Thyroid gland (tissue), 4 donors: ENCODE results near the gene B4GALT5. TPM values are rescaled to one million over a fixed set of nuclear protein-coding genes. Genes with fewer than 3 reads are reported as not detected.

ENCODE experiments used
- DNase-seq, 2 donors: peaks; one replicate each; pipeline ENCODE4 v3.0.0-alpha.2; 2019
- H3K27ac ChIP-seq, 3 donors: fragments of 200-600 bp; sonication (generic); 1 replicate in 2 of 3; 2 replicates in 1 of 3; pipeline ENCODE4 v1.5.1; 2016 to 2019; ENCODE audit warnings: mild to moderate bottlenecking in 1 of 3, moderate library complexity in 1 of 3
- H3K27me3 ChIP-seq: fragments of 200-600 bp; sonication (generic); one replicate; pipeline ENCODE4 v1.5.1; 2019
- H3K36me3 ChIP-seq, 2 donors: fragments of 200-600 bp; sonication (generic); one replicate each; pipeline ENCODE4 v1.5.1; 2016 to 2019
- H3K4me1 ChIP-seq, 2 donors: fragments of 200-600 bp; sonication (generic); one replicate each; pipeline ENCODE4 v1.5.1; 2017 to 2019
- H3K4me3 ChIP-seq, 3 donors: fragments of 200-600 bp; sonication (generic); replicated peaks in 1 of 3; 1 replicate in 2 of 3; 2 replicates in 1 of 3; pipeline ENCODE4 v1.5.1; 2016; ENCODE audit warnings: mild to moderate bottlenecking in 1 of 3
- H3K9me3 ChIP-seq: fragments of 200-600 bp; sonication (generic); one replicate; pipeline ENCODE4 v1.5.1; 2017
- CTCF ChIP-seq, 6 experiments: fragments of 200-600 bp in 3 of 6; fragments of 450-650 bp in 3 of 6; sonication (generic) in 3 of 6; IDR thresholded peaks; one replicate each; pipeline ENCODE4 v1.5.1; 2016 to 2019; ENCODE audit warnings: antibody characterized with exemption in 6 of 6, mild to moderate bottlenecking in 2 of 6, inconsistent platforms in 1 of 6, moderate library complexity in 1 of 6
- POLR2A ChIP-seq, 2 donors: fragments of 450-650 bp; IDR thresholded peaks; one replicate each; pipeline ENCODE4 v1.6.1; 2017; ENCODE audit warnings: antibody characterized with exemption in 2 of 2, mild to moderate bottlenecking in 2 of 2, moderate library complexity in 1 of 2
- WGBS, 2 donors: methylation state at CpG; one replicate each; pipeline ENCODE4 v1.1.5; 2017; 5-methylcytosine and 5-hydroxymethylcytosine counted together
- intact Hi-C: fragments of 100-400 bp; cut with DNase I; formaldehyde crosslinking; loops from one replicate; pipeline ENCODE4 v1.15.1; 2023
- total RNA-seq, 4 donors: library from RNA; depleted of rRNA; stranded (reverse); fragments of >200 nt; gene quantifications; one replicate each; pipeline ENCODE4 v1.2.3, GENCODE V29; 2016

Gene B4GALT5
- total RNA-seq, 4 donors from 2014 or later, result 11.5 to 22.2 (median 17.6) TPM

- Histone ChIP-seq H3K36me3 (no peaks in the 10 kb centered on the region), H3K27ac (no peak overlapping the region), H3K4me3 (no peak overlapping the region), H3K27me3 (no peaks in the 10 kb centered on the region), H3K4me1 (peaks cover 0 to 9% of the 10 kb centered on the region in 2 donors), H3K9me3 (no peaks in the 10 kb centered on the region)
- intact Hi-C loops, result no loop called here
- DNase-seq, result no peak
- no peak for TF ChIP-seq CTCF (IDR thresholded peaks at IDR 0.05)
- no peak for TF ChIP-seq POLR2A (IDR thresholded peaks at IDR 0.05)
- 79 to 80% methylated on average over 6 of the region's 6 CpGs for WGBS, 2 donors
Observed at GRCh38 chr20:49758781-49759180, 45.1 kb upstream of the B4GALT5 start.

DNA sequence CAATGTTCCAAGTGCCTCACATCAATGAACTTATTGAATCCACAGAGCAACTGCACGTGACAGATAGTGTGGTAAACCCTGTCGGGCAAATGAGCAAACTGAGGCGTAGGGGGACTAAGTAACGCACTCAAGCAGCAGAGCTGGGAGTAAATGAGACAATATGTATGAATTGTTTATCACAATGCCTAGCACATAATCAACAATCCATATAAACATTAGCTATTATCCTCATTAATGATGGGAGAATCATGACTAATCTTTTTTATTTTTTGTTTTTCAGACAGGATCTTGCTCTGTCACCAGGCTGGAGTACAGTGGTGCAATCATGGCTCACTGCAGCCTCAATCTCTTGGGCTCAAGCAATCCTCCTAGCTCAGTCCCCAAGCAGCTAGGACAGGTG, 43.9 kb upstream of the B4GALT5 start:
- Histone ChIP-seq H3K4me1 (peaks cover 0 to 9% of the 10 kb centered on the region in 2 donors), H3K9me3 (no peaks in the 10 kb centered on the region), H3K27me3 (no peaks in the 10 kb centered on the region), H3K36me3 (no peaks in the 10 kb centered on the region), H3K27ac (no peak overlapping the region), H3K4me3 (no peak overlapping the region)
- 97 to 98% methylated on average over 4 of the region's 4 CpGs for WGBS, 2 donors
- DNase-seq, result no peak
- intact Hi-C loops, result no loop called here
- TF ChIP-seq POLR2A (IDR thresholded peaks at IDR 0.05) (no peak), CTCF (IDR thresholded peaks at IDR 0.05) (no peak)

DNA sequence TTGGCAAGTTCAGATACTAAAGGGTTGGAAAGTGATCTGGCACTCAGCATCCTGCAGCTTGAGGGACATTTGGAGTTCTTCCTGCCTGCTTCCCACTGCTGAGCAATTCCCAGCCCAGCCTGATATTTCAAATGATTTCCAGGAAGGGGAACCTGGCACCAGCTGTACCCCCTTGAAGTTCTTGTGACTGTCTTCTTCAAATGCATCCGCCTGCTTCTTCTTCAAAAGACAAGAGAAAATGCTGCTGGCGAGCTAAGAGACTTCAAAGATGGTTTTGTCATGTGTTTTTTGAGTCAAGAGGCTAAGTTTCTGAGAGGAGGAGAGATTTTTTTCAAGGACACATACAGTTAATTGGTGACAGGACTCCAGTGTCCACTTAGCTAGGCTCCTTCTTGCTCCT, 42.6 kb upstream of the B4GALT5 start:
- H3K27me3 ChIP-seq, result no peaks in the 10 kb centered on the region
- 40 to 44% methylated on average over 2 of the region's 2 CpGs for WGBS, 2 donors
- H3K4me3 ChIP-seq, result no peak overlapping the region
- TF ChIP-seq CTCF (IDR thresholded peaks at IDR 0.05), result no peak
- no peak for TF ChIP-seq POLR2A (IDR thresholded peaks at IDR 0.05)
- DNase-seq, result no peak
- H3K27ac ChIP-seq, result peak overlapping the region in 1 of 3 donors; percentile 38
- intact Hi-C loops, result no loop called here
- H3K36me3 ChIP-seq, result no peaks in the 10 kb centered on the region
- peaks cover 0 to 9% of the 10 kb centered on the region in 2 donors for H3K4me1 ChIP-seq
- H3K9me3 ChIP-seq, result no peaks in the 10 kb centered on the region

DNA sequence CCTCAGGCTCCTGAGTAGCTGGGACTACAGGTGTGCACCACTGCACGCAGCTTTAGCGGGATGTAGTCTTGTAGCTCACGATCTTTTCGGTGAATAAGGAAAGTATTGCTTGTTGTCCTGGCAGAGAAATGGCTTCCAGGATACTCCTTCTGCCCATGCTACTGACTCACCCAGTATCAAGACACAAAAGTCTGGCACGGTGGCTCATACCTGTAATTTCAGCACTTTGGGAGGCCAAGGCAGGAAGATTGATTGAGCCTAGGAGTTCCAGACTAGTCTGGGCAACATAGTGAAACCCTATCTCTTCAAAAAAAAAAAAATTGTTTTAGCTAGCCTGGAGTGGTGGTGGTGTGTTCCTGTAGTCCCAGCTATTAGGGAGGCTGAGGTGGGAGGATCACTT, 40.9 kb upstream of the B4GALT5 start:
- intact Hi-C loops, result no loop called here
- no peak overlapping the region for H3K4me3 ChIP-seq
- 93 to 96% methylated on average over 5 of the region's 5 CpGs for WGBS, 2 donors
- TF ChIP-seq POLR2A (IDR thresholded peaks at IDR 0.05) (no peak), CTCF (IDR thresholded peaks at IDR 0.05) (no peak)
- H3K36me3 ChIP-seq, result no peaks in the 10 kb centered on the region
- H3K27ac ChIP-seq, result no peak overlapping the region
- no peaks in the 10 kb centered on the region for H3K27me3 ChIP-seq
- DNase-seq, result no peak
- H3K9me3 ChIP-seq, result no peaks in the 10 kb centered on the region
- H3K4me1 ChIP-seq, result peaks cover 0 to 14% of the 10 kb centered on the region in 2 donors

GRCh38 chr20:49753133-49753532, 39.5 kb upstream of the B4GALT5 start:
- no peak for DNase-seq
- Histone ChIP-seq H3K4me1 (peaks cover 4 to 19% of the 10 kb centered on the region in 2 donors), H3K27ac (no peak overlapping the region), H3K27me3 (no peaks in the 10 kb centered on the region), H3K36me3 (no peaks in the 10 kb centered on the region), H3K4me3 (no peak overlapping the region), H3K9me3 (no peaks in the 10 kb centered on the region)
- WGBS, 2 donors, result 77 to 79% methylated on average over 2 of the region's 2 CpGs
- no peak for TF ChIP-seq POLR2A (IDR thresholded peaks at IDR 0.05)
- TF ChIP-seq CTCF (IDR thresholded peaks at IDR 0.05), result no peak
- intact Hi-C loops, result no loop called here
